ENCODE data around the gene ELFN2.

DNA sequence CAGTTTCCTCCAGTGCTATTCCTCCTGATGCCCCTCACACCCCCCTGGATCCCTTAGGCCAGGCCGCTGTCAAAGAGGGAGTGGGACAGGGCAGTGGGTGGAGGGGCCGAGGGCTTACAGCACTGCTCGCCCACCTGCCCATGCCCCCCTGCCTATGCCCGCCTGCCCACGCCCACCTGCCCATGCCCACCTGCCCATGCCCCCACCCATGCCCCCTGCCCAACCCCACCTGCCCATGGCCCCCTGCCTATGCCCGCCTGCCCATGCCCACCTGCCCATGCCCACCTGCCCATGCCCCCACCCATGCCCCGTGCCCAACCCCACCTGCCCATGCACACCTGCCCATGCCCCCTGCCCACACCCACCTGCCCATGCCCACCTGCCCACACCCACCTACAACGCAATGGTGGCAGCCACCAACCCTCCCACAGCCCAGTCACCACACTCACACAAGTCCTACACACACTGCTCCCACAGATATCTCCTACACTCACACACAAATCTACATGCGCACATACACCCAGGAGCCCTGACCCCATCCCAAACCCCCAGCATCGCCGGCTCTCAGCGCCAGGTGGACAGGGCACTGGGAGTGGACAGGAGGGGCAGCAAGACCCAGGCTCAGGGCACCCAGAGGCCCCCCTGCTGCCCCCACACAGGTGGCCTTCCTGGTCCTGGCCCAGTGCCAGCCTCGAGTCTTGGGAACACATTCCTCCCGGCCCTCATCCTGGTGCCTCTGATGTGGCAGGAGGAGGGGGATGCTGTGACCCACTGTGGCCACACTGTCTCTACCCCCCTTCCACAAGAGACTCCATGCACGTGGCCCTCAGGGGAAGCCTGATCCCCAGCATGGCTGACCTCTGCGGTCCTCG is 83.2 kb downstream of the ELFN2 start:
- TF ChIP-seq, protein P1, sequence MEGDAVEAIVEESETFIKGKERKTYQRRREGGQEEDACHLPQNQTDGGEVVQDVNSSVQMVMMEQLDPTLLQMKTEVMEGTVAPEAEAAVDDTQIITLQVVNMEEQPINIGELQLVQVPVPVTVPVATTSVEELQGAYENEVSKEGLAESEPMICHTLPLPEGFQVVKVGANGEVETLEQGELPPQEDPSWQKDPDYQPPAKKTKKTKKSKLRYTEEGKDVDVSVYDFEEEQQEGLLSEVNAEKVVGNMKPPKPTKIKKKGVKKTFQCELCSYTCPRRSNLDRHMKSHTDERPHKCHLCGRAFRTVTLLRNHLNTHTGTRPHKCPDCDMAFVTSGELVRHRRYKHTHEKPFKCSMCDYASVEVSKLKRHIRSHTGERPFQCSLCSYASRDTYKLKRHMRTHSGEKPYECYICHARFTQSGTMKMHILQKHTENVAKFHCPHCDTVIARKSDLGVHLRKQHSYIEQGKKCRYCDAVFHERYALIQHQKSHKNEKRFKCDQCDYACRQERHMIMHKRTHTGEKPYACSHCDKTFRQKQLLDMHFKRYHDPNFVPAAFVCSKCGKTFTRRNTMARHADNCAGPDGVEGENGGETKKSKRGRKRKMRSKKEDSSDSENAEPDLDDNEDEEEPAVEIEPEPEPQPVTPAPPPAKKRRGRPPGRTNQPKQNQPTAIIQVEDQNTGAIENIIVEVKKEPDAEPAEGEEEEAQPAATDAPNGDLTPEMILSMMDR (IDR thresholded peaks at IDR 0.05), result no peak
- TF ChIP-seq EP300 (IDR thresholded peaks at IDR 0.05), result no peak

All from stomach (tissue), 4 donors.